Endothelial cell of umbilical vein (primary cell): ENCODE data around the gene ZNF385D. TPM values are rescaled to one million over a fixed set of nuclear protein-coding genes. Genes with fewer than 3 reads are reported as not detected.

Experiments
- BruUV-seq: library from RNA; stranded (reverse); fragments of 400-500 nt; replicated peaks from 2 replicates; lab custom pipeline; 2021; lab: Mats Ljungman, UMichigan
- CTCF ChIA-PET: fragments of 300-600, 350-600 bp; sonication (Branson Sonifier 250); formaldehyde crosslinking; loops from one replicate; lab custom pipeline; 2021; ENCODE audit warnings: antibody characterized with exemption, inconsistent platforms; lab: Charles Lee
- POLR2A ChIA-PET: fragments of 300-600, 350-600 bp; sonication (Branson Sonifier 250); formaldehyde crosslinking; loops from one replicate; lab custom pipeline; 2021; ENCODE audit warnings: antibody characterized with exemption, inconsistent platforms; lab: Charles Lee
- DNase-seq: peaks from one replicate; pipeline ENCODE4 v3.0.0-alpha.2; 2011; ENCODE audit warnings: low read depth, low spot score
- FAIRE-seq: peaks from 2 replicates; lab custom pipeline; 2011; peaks lifted over from hg19 to GRCh38; lab: Jason Lieb, UNC
- H2AFZ ChIP-seq: 2 replicates; pipeline ENCODE4 v1.6.0; 2012; ENCODE audit warnings: low read depth, low read length, control low read depth, inconsistent platforms
- H3K27ac ChIP-seq: 2 replicates; pipeline ENCODE4 v1.5.1; 2011; ENCODE audit warnings: low read depth, mild to moderate bottlenecking, control low read depth, low read length, moderate library complexity; ENCODE audit not compliant: insufficient read depth
- H3K27me3 ChIP-seq, 2 experiments: 2 replicates each; pipeline versions ENCODE4 v1.6.0 to v1.6.1; 2011; ENCODE audit warnings: low read length in 2 of 2, mixed read lengths in 1 of 2; ENCODE audit not compliant: control insufficient read depth in 2 of 2, insufficient read depth in 2 of 2
- H3K36me3 ChIP-seq, 2 experiments: 2 replicates in 1 of 2; 3 replicates in 1 of 2; pipeline ENCODE4 v1.5.1; 2011; ENCODE audit warnings: low read length in 2 of 2, mild to moderate bottlenecking in 1 of 2, moderate library complexity in 1 of 2; ENCODE audit not compliant: control insufficient read depth in 2 of 2, insufficient read depth in 2 of 2; ENCODE audit errors: extremely low read depth in 1 of 2
- H3K4me1 ChIP-seq: 3 replicates; pipeline ENCODE4 v1.5.1; 2011; ENCODE audit warnings: mild to moderate bottlenecking, low read length; ENCODE audit not compliant: control insufficient read depth, insufficient read depth; ENCODE audit errors: extremely low read depth
- H3K4me2 ChIP-seq: 2 replicates; pipeline ENCODE4 v1.6.1; 2011; ENCODE audit warnings: low read length, control low read depth, mixed read lengths; ENCODE audit not compliant: insufficient read depth
- H3K4me3 ChIP-seq, 3 experiments: fragments of 200-600 bp in 1 of 3; sonication (generic), shearing (Covaris generic) in 1 of 3; replicated peaks in 1 of 3; 2 replicates each; pipeline ENCODE4 v1.5.1; 2011 to 2016; ENCODE audit warnings: control low read depth in 3 of 3, low read length in 3 of 3, mild to moderate bottlenecking in 2 of 3, inconsistent platforms in 1 of 3, low read depth in 1 of 3, moderate library complexity in 1 of 3; ENCODE audit not compliant: insufficient read depth in 1 of 3
- H3K79me2 ChIP-seq: 2 replicates; pipeline ENCODE4 v1.6.0; 2012; ENCODE audit warnings: low read length, inconsistent platforms; ENCODE audit not compliant: control insufficient read depth, insufficient read depth
- H3K9ac ChIP-seq: replicated peaks from 2 replicates; pipeline ENCODE3; 2011; ENCODE audit warnings: low read length, control low read depth; ENCODE audit not compliant: insufficient read depth; ENCODE audit errors: extremely low read depth
- H3K9me1 ChIP-seq: replicated peaks from 3 replicates; pipeline ENCODE4 v1.6.0; 2011; ENCODE audit warnings: mild to moderate bottlenecking, low read length; ENCODE audit not compliant: control insufficient read depth, insufficient read depth; ENCODE audit errors: extremely low read depth
- H3K9me3 ChIP-seq: replicated peaks from 2 replicates; pipeline ENCODE4 v1.5.1; 2012; ENCODE audit warnings: low read length, inconsistent platforms; ENCODE audit not compliant: control insufficient read depth, insufficient read depth
- H4K20me1 ChIP-seq: replicated peaks from 2 replicates; pipeline ENCODE3; 2011; ENCODE audit warnings: mild to moderate bottlenecking, low read length; ENCODE audit not compliant: control insufficient read depth, insufficient read depth; ENCODE audit errors: extremely low read depth
- CTCF ChIP-seq, 2 donors: IDR thresholded peaks; 1 replicate in 1 of 2; 2 replicates in 1 of 2; pipeline ENCODE4 v1.5.1; 2011; ENCODE audit warnings: low read length in 2 of 2, mild to moderate bottlenecking in 2 of 2, moderate library complexity in 2 of 2, control low read depth in 1 of 2, inconsistent platforms in 1 of 2, low read depth in 1 of 2; ENCODE audit not compliant: insufficient read depth in 1 of 2; ENCODE audit errors: extremely low read depth in 1 of 2
- EZH2 ChIP-seq: IDR thresholded peaks from 2 replicates; pipeline ENCODE4 v1.6.1; 2012; ENCODE audit warnings: borderline replicate concordance, low read depth, mild to moderate bottlenecking, moderate library complexity, low read length, inconsistent platforms; ENCODE audit not compliant: severe bottlenecking
- FOS ChIP-seq: IDR thresholded peaks from 2 replicates; pipeline ENCODE4 v1.6.1; 2011; ENCODE audit warnings: mild to moderate bottlenecking, low read length, moderate library complexity, borderline replicate concordance; ENCODE audit not compliant: insufficient read depth
- GATA2 ChIP-seq: IDR thresholded peaks from 2 replicates; pipeline ENCODE4 v1.7.0; 2011; ENCODE audit warnings: low read depth, mild to moderate bottlenecking, moderate library complexity, mixed read lengths, low read length; ENCODE audit not compliant: insufficient read length, insufficient read depth
- JUN ChIP-seq: IDR thresholded peaks from 2 replicates; pipeline ENCODE4 v1.6.1; 2011; ENCODE audit warnings: borderline replicate concordance, low read depth; ENCODE audit not compliant: insufficient read length, insufficient read depth
- MAX ChIP-seq: IDR thresholded peaks from 2 replicates; pipeline ENCODE4 v1.6.1; 2011; ENCODE audit not compliant: insufficient read depth, insufficient read length
- MYC ChIP-seq: IDR thresholded peaks from one replicate; pipeline ENCODE4 v1.6.1; 2011; ENCODE audit warnings: mild to moderate bottlenecking, low read depth, low read length
- POLR2A ChIP-seq: IDR thresholded peaks from 2 replicates; pipeline ENCODE4 v1.6.1; 2012; ENCODE audit warnings: low read depth, mild to moderate bottlenecking, control low read depth, low read length
- POLR2AphosphoS5 ChIP-seq: IDR thresholded peaks from 2 replicates; pipeline ENCODE4 v1.6.1; 2012; ENCODE audit warnings: low read depth, mild to moderate bottlenecking, control low read depth, low read length, moderate library complexity; ENCODE audit not compliant: insufficient read depth
- dilution Hi-C: fragments of 300-500 bp; cut with MboI; formaldehyde crosslinking; loops from one replicate; pipeline ENCODE4 v1.15.0; 2019; ENCODE audit warnings: low sequenced_read_pairs; ENCODE audit not compliant: extremely low pct_ligation_motif_present
- intact Hi-C: fragments of 100-400 bp; cut with micrococcal nuclease; formaldehyde crosslinking; loops from one replicate; pipeline ENCODE4 v1.10.0; 2022
- polyA plus RNA-seq, 4 experiments: library from polyadenylated mRNA; depleted of rRNA in 3 of 4; stranded (reverse) in 3 of 4; unstranded in 1 of 4; fragments of >200 nt; gene quantifications; 2 replicates each; pipeline versions ENCODE4 v1.2.1 to v1.2.3, GENCODE V29; 2011 to 2012; ENCODE audit warnings: missing spikeins in 1 of 4
- total RNA-seq: library from RNA; stranded (reverse); gene quantifications from 2 replicates; pipeline ENCODE4 v1.2.3, GENCODE V29; 2021

ZNF385D gene
- total and polyA plus RNA-seq, 2 donors (not counting 3 experiments of a cell fraction or from before 2014, with no cell fraction given), result not detected

- Histone ChIP-seq H3K27me3 (no peaks in the 10 kb centered on the region), H3K36me3 (no peaks in the 10 kb centered on the region), H3K79me2 (no peaks in the 10 kb centered on the region), H2AFZ (peak overlapping the region; percentile 50), H4K20me1 (no peaks in the 10 kb centered on the region), H3K9me3 (no peaks in the 10 kb centered on the region), H3K9me1 (no peaks in the 10 kb centered on the region), H3K4me2 (no peak overlapping the region), H3K27ac (no peak overlapping the region), H3K4me3 (no peak overlapping the region), H3K4me1 (peaks cover 2% of the 10 kb centered on the region), H3K9ac (no peak overlapping the region)
- POLR2A ChIA-PET, result no interaction called here
- CTCF ChIA-PET, result no interaction called here
- dilution Hi-C loops, result no loop called here
- TF ChIP-seq FOS (no peak), JUN (no peak), POLR2A (no peak), EZH2 (no peak), GATA2 (no peak), POLR2AphosphoS5 (no peak), MAX (no peak)
- intact Hi-C loops, result no loop called here
- BruUV-seq, result no TSS peak
- peak; percentile 67 for FAIRE-seq
- peak; percentile 18 for DNase-seq
Observed at GRCh38 chr3:21785765-21786437, 34.9 kb upstream of the ZNF385D start.

GRCh38 chr3:21783839-21784238 is 32.8 kb upstream of the ZNF385D start:
- Histone ChIP-seq H3K79me2 (no peaks in the 10 kb centered on the region), H3K27ac (no peak overlapping the region), H3K36me3 (no peaks in the 10 kb centered on the region), H3K9me1 (no peaks in the 10 kb centered on the region), H2AFZ (no peak overlapping the region), H3K4me3 (no peak overlapping the region), H3K4me1 (peaks cover 2% of the 10 kb centered on the region), H3K9ac (no peak overlapping the region), H3K27me3 (no peaks in the 10 kb centered on the region), H4K20me1 (no peaks in the 10 kb centered on the region), H3K4me2 (no peak overlapping the region), H3K9me3 (no peaks in the 10 kb centered on the region)
- no TSS peak for BruUV-seq
- FAIRE-seq (no peak), DNase-seq (peak; percentile 7)
- intact Hi-C loops, result no loop called here
- ChIA-PET CTCF (no interaction called here), POLR2A (no interaction called here)
- TF ChIP-seq MAX (no peak), CTCF (IDR thresholded peaks at IDR 0.05; ENCODE audit: extremely low read depth in 1 of 2, insufficient read depth in 1 of 2, low read depth in 1 of 2, low read length in 2 of 2) (no peak), FOS (no peak), EZH2 (no peak), POLR2AphosphoS5 (no peak), MYC (no peak), POLR2A (no peak)
- dilution Hi-C loops, result no loop called here
